SH-SY5Y (cell line): ENCODE data around the gene KCNA2.

ENCODE experiments used
- GATA2 ChIP-seq: IDR thresholded peaks from 2 replicates; pipeline ENCODE4 v1.6.1; 2011; ENCODE audit warnings: mild to moderate bottlenecking, low read depth, low read length
- GATA3 ChIP-seq: IDR thresholded peaks from 2 replicates; pipeline ENCODE4 v1.6.1; 2011; ENCODE audit warnings: low read depth, mild to moderate bottlenecking, low read length, moderate library complexity

- TF ChIP-seq GATA3 (no peak), GATA2 (no peak)
These were observed 42.3 kb upstream of the KCNA2 start for GRCh38 chr1:110648417-110648816.
